HG03442 (cell line): Measurements from ENCODE around the gene MOB3B.

Experiments used
- ATAC-seq: cut with Tn5 transposase; IDR thresholded peaks from one replicate; pipeline ENCODE4 v1.9.1; 2021; ENCODE audit warnings: mild to moderate bottlenecking, moderate library complexity; ENCODE audit not compliant: unreplicated experiment

MOB3B gene

GRCh38 chr9:27344776-27345175 lies 184.8 kb downstream of the MOB3B start:
- no peak for ATAC-seq

GRCh38 chr9:27341545-27342294 lies 187.9 kb downstream of the MOB3B start:
- no peak for ATAC-seq

GRCh38 chr9:27340961-27341511 lies 188.6 kb downstream of the MOB3B start:
- no peak for ATAC-seq

- no peak for ATAC-seq
These were observed 189.3 kb downstream of the MOB3B start for GRCh38 chr9:27340285-27340674.

GRCh38 chr9:27339661-27340284 lies 189.8 kb downstream of the MOB3B start:
- ATAC-seq: no peak

GRCh38 chr9:27338527-27338903 lies 191.1 kb downstream of the MOB3B start:
- no peak for ATAC-seq

- no peak for ATAC-seq
These were observed 191.6 kb downstream of the MOB3B start for GRCh38 chr9:27337833-27338526.

- no peak for ATAC-seq
These were observed 192.4 kb downstream of the MOB3B start for GRCh38 chr9:27337236-27337635.

GRCh38 chr9:27336829-27337228 lies 192.8 kb downstream of the MOB3B start:
- ATAC-seq: no peak

GRCh38 chr9:27336126-27336525 lies 193.5 kb downstream of the MOB3B start:
- no peak for ATAC-seq

- no peak for ATAC-seq
These were observed 194.5 kb downstream of the MOB3B start for GRCh38 chr9:27335075-27335474.

- ATAC-seq: peak; percentile 82
These were observed 196.2 kb downstream of the MOB3B start for GRCh38 chr9:27333241-27334052.

GRCh38 chr9:27331393-27331792 lies 198.2 kb downstream of the MOB3B start:
- no peak for ATAC-seq

- ATAC-seq: no peak
These were observed 200.3 kb downstream of the MOB3B start for GRCh38 chr9:27329291-27329690.

GRCh38 chr9:27328483-27328882 lies 201.1 kb downstream of the MOB3B start:
- ATAC-seq: no peak

GRCh38 chr9:27311184-27311583 lies 218.4 kb downstream of the MOB3B start:
- ATAC-seq: no peak

- no peak for ATAC-seq
These were observed 219.0 kb downstream of the MOB3B start for GRCh38 chr9:27310582-27310981.

- no peak for ATAC-seq
These were observed 220.8 kb downstream of the MOB3B start for GRCh38 chr9:27308691-27309390.

- ATAC-seq: no peak
These were observed 225.1 kb downstream of the MOB3B start for GRCh38 chr9:27304521-27304920.

GRCh38 chr9:27303219-27303618 lies 226.4 kb downstream of the MOB3B start:
- no peak for ATAC-seq
